GM12878 (cell line): Measurements from ENCODE around the gene B3GNT4.

Source experiments
- BMI1 ChIP-seq: fragments of 450-650 bp; IDR thresholded peaks from 2 replicates; pipeline ENCODE4 v1.6.1; 2016; ENCODE audit warnings: mild to moderate bottlenecking, moderate library complexity, borderline replicate concordance
- CBX3 ChIP-seq: fragments of 200-600 bp; sonication (generic); IDR thresholded peaks from 2 replicates; pipeline ENCODE4 v1.6.1; 2016; ENCODE audit warnings: low read depth, borderline replicate concordance
- ZSCAN29 ChIP-seq: fragments of 450-650 bp; IDR thresholded peaks from 2 replicates; pipeline ENCODE4 v1.6.1; 2017; ENCODE audit warnings: mild to moderate bottlenecking, moderate library complexity

DNA sequence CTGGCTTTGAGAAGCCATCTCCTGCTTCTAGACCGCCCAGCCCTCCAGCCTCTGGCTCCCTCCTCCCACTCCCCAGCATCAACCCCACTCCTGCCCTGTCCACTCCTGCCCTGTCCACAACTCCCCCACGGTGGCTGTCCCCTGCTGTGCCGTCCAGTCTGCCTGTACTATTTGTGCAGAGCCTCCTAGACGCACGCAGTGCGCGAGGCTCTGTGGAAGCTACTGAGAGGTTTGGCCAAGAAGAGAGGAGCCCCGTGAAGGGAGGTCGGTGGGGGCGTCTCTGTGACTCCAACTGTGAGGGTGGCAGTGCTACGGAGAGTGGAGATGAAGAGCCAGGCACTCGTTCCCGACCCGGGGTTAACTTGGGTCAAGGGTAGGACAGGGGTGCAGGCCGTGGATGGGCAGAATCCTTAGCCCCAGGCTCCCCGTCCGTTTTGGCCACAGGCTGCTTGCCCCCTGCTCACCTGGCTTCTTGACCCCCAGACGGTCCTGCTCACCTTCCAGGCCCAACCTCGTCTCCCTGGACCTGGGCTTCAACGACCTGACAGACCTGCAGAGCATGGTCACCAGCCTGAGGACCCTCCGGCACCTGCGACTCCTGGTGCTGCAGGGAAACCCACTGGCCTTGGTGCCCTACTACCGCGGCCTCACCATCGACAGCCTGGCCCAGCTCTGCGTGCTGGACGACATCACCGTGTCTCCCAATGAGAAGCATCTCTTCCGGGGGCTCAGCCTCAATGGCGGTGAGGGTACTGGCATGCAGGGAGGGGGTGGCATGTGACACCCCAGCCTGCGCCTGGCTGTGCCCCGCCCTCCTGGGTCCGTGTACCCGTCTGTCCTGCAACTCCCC is 13.7 kb upstream of the B3GNT4 start:
- TF ChIP-seq CBX3 (no peak), ZSCAN29 (no peak), BMI1 (no peak)
